Measurements from ENCODE around the gene GPR75. TPM values are rescaled to one million over a fixed set of nuclear protein-coding genes. Genes with fewer than 3 reads are reported as not detected.

The GPR75 gene
- total RNA-seq, 2 experiments from 2014 or later: 1.6 to 2.0 TPM

- no peak for ATAC-seq (ENCODE audit: poor library complexity)
- H3K9me3 Mint-ChIP-seq: no peaks in the 10 kb centered on the region
- Histone ChIP-seq H3K4me1 (ENCODE audit: insufficient read depth, low read length) (no peaks in the 10 kb centered on the region), H3K4me3 (ENCODE audit: low read length) (no peak overlapping the region), H3K36me3 (ENCODE audit: insufficient read depth, low read length) (peaks cover 41% of the 10 kb centered on the region), H3K9me3 (ENCODE audit: control insufficient read depth in 1 of 2, insufficient read depth in 1 of 2, low read length in 2 of 2) (no peaks in the 10 kb centered on the region), H3K27ac (ENCODE audit: low read depth in 1 of 2, low read length in 2 of 2) (no peak overlapping the region), H3K27me3 (ENCODE audit: control insufficient read depth in 1 of 2, insufficient read depth in 2 of 2, low read length in 2 of 2) (no peaks in the 10 kb centered on the region)
- no peaks in the 10 kb centered on the region for H3K27me3 Mint-ChIP-seq
- intact Hi-C loops (cut with DNase I, micrococcal nuclease): no loop called here
- no peak for TF ChIP-seq CTCF (IDR thresholded peaks at IDR 0.05)
- H3K27ac Mint-ChIP-seq: no peak overlapping the region
- H3K36me3 Mint-ChIP-seq (ENCODE audit: low read depth): peaks cover 58% of the 10 kb centered on the region
- H3K4me3 Mint-ChIP-seq: no peak overlapping the region
- DNase-seq: no peak
- no peaks in the 10 kb centered on the region for H3K4me1 Mint-ChIP-seq (ENCODE audit: low read depth)
- ChIA-PET CTCF (no interaction called here), POLR2A (no interaction called here)
Measured at GRCh38 chr2:53818854-53819435, 40.8 kb downstream of the GPR75 start.

- no peak overlapping the region for H3K4me3 ChIP-seq (ENCODE audit: low read length)
- TF ChIP-seq CTCF (IDR thresholded peaks at IDR 0.05): no peak
- ChIA-PET CTCF (interaction anchor here (0.6 kb wide), 1 partner anchor 11 kb away, joined by 3 read pairs; no protein-coding TSS in a partner anchor), POLR2A (no interaction called here)
- peaks cover 82% of the 10 kb centered on the region for H3K36me3 ChIP-seq (ENCODE audit: insufficient read depth, low read length)
- H3K4me1 Mint-ChIP-seq (ENCODE audit: low read depth): no peaks in the 10 kb centered on the region
- no peaks in the 10 kb centered on the region for H3K4me1 ChIP-seq (ENCODE audit: insufficient read depth, low read length)
- no peaks in the 10 kb centered on the region for H3K9me3 ChIP-seq (ENCODE audit: control insufficient read depth in 1 of 2, insufficient read depth in 1 of 2, low read length in 2 of 2)
- H3K36me3 Mint-ChIP-seq (ENCODE audit: low read depth): peaks cover 99% of the 10 kb centered on the region
- intact Hi-C loops (cut with DNase I, micrococcal nuclease): no loop called here
- no peak overlapping the region for H3K27ac Mint-ChIP-seq
- H3K9me3 Mint-ChIP-seq: no peaks in the 10 kb centered on the region
- H3K27me3 ChIP-seq (ENCODE audit: control insufficient read depth in 1 of 2, insufficient read depth in 2 of 2, low read length in 2 of 2): no peaks in the 10 kb centered on the region
- no peak overlapping the region for H3K27ac ChIP-seq (ENCODE audit: low read depth in 1 of 2, low read length in 2 of 2)
- ATAC-seq (ENCODE audit: poor library complexity): no peak
- no peaks in the 10 kb centered on the region for H3K27me3 Mint-ChIP-seq
- DNase-seq: no peak
- no peak overlapping the region for H3K4me3 Mint-ChIP-seq
Measured at GRCh38 chr2:53813151-53813550, 46.6 kb downstream of the GPR75 start.

GRCh38 chr2:53811601-53812000, 48.2 kb downstream of the GPR75 start:
- TF ChIP-seq CTCF (IDR thresholded peaks at IDR 0.05): no peak
- no peak overlapping the region for H3K27ac ChIP-seq (ENCODE audit: low read depth in 1 of 2, low read length in 2 of 2)
- Mint-ChIP-seq H3K27ac (no peak overlapping the region), H3K27me3 (no peaks in the 10 kb centered on the region), H3K36me3 (ENCODE audit: low read depth) (peaks cover 99% of the 10 kb centered on the region), H3K4me1 (ENCODE audit: low read depth) (no peaks in the 10 kb centered on the region), H3K9me3 (no peaks in the 10 kb centered on the region), H3K4me3 (no peak overlapping the region)
- peaks cover 78% of the 10 kb centered on the region for H3K36me3 ChIP-seq (ENCODE audit: insufficient read depth, low read length)
- H3K9me3 ChIP-seq (ENCODE audit: control insufficient read depth in 1 of 2, insufficient read depth in 1 of 2, low read length in 2 of 2): no peaks in the 10 kb centered on the region
- H3K4me1 ChIP-seq (ENCODE audit: insufficient read depth, low read length): no peaks in the 10 kb centered on the region
- H3K27me3 ChIP-seq (ENCODE audit: control insufficient read depth in 1 of 2, insufficient read depth in 2 of 2, low read length in 2 of 2): no peaks in the 10 kb centered on the region
- H3K4me3 ChIP-seq (ENCODE audit: low read length): no peak overlapping the region
- DNase-seq: no peak
- ChIA-PET CTCF (no interaction called here), POLR2A (no interaction called here)
- intact Hi-C loops (cut with DNase I, micrococcal nuclease): no loop called here
- ATAC-seq (ENCODE audit: poor library complexity): no peak

Small RNA genes within 50 kb of the gene (microRNA-seq; reads per million reads assigned to microRNA genes)
- gene MIR3682 (ENCODE audit: borderline microRNAs expressed, borderline replicate concordance): not detected

Other genes starting within 250 kb of the GPR75 start
- under 1 TPM; 0.47 to 0.85 TPM for gene CHAC2, start 92.2 kb downstream of the GPR75 start, total RNA-seq
- 10 to 100 TPM; 31.0 to 34.3 TPM for gene ASB3, start 73.0 kb downstream of the GPR75 start, total RNA-seq
- 10 to 100 TPM; 14.5 to 14.7 TPM for gene ERLEC1, start 72.9 kb downstream of the GPR75 start, total RNA-seq
- gene PSME4, start 111.0 kb upstream of the GPR75 start, total RNA-seq: 10 to 100 TPM; 82.6 to 87.0 TPM